Effector CD4-positive, alpha-beta T cell (primary cell): Measurements from ENCODE around the gene ATXN1.
"Not testable (repeated sequence)": the region's sequence is repeated elsewhere in the genome, so short reads cannot be mapped to it uniquely, and the experiment has no call there.

Source experiments
- DNase-seq: peaks from one replicate; pipeline ENCODE4 v3.0.0-alpha.2; 2020

Gene ATXN1

DNA sequence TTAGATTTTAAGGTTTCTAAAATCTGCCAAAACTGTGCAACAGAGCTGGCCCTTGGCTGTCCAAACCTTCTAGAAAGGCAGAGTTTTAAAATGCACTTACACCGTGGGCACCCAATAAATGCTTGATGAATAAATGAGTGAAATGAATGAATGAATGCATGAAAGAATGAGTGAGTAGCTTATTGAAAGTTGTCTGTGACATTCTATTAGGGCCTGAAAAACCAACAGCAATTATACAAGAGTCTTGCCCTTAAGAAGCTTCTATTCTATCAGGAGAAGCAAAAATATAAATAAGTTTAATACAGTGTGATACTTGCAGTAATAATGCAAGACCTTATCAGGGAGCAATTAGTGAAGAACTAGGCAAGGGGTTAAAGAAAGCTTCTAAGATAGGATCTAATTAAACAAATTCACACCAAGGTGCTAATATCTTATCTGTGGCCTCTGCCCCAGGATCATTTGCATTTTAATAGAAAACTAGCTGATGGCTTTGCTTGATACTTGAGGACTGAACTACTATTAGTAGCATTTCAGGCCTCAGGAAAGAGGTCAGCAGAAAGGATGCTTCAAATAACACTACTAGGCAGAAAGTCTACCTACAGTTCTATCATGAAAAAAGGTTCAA is 292.2 kb downstream of the ATXN1 start:
- no peak for DNase-seq

DNA sequence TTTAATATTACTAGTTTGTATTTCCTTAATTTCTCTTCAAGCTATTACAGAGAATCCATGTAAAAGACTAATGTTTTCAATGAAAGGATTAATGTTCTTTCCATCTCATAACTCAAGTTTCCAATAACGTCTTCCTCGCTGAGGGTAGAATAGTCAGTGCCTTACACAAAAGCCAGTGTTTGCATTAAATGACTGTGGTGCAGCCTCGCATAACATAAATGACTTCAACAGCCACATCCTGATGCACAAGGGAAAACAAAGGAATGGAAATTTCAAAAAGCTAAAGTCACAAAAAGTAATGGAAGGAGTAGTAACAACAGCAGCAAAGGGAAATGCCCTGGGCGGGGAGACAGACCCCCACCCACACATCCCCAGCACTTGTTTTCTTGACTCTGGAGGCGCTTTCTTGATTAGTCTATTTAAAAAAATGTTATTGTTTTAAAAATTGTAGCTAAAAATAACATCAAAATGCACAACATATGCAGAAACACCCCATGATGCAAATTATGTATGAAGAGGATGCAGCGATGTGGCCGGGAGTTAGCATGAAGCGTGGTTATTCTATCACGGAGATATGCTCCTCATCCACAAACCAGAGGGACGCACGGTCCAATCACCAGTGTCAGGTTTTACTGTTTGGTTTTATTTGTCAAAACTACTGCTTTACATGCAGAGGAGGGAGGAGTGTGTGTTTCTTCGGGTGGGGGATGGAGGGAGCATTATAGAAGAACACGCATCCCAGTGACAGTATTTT is 294.3 kb downstream of the ATXN1 start:
- DNase-seq = no peak

DNA sequence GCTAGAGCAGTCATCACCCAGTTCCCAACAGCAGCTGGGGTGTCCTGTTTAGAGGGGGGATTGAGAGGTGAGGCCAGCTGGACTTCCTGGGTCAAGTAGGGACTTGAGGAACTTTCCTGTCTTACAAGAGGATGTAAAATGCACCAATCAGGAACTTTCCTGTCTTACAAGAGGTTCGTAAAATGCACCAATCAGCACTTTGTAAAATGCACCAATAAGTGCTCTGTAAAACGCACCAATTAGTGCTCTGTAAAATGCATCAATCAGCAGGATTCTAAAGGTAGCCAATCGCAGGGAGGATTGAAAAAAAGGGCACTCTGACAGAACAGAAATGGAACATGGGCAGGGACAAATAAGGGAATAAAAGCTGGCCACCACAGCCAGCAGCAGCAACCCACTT is 297.2 kb downstream of the ATXN1 start:
- no peak for DNase-seq

DNA sequence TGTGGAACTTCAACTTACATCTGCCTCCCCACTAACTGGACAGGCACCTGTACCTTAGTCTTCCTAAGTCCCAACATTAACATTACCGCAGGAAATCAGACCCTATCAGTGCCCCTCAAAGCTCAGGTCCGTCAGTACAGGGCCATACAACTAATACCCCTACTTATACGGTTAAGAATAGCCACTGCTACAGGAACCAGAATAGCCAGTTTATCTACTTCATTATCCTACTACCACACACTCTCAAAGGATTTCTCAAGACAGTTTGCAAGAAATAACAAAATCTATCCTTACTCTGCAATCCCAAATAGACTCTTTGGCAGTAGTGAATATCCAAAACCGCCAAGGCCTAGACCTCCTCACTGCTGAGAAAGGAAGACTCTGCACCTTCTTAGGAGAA is 298.0 kb downstream of the ATXN1 start:
- not testable (repeated sequence) for DNase-seq

DNA sequence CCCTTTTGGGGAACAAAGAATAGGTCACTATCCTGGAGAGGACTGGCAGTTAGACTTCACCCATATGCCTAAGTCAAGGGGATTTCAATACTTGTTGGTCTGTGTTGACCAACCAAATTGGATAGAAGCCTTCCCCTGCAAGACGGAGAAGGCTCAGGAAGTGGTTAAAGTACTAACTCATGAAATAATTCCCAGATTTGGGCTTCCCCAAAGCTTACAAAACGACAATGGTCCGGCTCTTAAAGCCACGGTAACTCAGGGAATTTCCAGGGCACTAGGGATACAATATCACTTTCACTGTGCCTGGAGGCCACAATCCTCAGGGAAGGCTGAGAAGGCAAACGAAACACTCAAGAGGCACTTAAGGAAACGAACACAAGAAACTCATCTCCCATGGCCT is 299.8 kb downstream of the ATXN1 start:
- no peak for DNase-seq

DNA sequence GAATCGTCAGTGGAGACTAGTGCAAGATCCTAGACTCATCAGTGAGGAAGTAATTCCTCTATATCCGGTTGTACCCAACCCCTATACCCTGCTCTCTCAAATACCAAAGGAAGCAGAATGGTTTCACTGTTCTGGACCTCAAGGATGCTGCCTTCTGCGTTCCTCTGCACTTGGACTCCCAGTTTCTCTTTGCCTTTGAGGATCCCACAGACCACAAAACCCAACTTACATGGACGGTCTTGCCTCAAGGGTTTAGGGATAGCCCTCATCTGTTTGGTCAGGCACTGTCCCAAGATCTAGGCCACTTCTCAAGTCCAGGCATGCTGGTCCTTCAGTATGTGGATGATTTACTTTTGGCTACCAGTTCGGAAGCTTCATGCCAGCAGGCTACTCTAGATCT is 301.8 kb downstream of the ATXN1 start:
- not testable (repeated sequence) for DNase-seq

DNA sequence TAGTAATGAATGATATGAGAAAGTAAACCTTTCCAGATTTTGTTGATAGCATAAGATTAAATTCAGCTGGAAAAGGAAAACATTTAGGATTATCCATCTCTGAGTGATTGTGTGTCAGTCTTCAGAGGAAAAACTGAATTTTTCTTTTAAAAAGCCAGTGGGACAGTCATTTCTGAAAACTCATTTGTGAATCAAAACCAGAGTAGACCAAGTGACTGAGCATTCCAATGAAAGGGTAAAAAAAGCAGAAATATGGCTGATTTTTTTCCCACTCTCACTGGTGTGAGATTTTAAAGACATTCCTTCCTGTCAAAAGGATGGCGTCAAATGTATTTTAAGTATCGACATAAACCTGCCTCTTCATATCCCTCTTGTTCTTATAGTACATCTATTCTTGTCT is 308.9 kb downstream of the ATXN1 start:
- no peak for DNase-seq

DNA sequence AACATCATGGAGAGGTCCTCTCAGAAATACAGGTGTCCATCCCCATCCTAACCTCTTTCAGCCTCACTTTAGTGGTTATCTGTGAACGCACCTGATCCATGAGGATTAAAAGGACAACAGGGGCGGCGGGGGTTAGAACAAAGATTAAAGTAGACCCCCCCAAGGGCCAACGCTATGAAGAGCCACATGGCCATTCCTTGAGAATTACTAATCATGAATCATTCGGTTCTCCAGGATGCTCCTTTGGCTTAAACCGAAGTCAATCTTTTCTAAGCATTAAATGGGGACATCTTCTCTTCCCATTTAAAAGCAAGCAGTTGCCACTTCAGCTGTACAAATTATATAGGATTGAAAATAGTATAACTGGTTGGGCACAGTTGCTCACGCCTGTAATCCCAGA is 310.4 kb downstream of the ATXN1 start:
- DNase-seq = no peak

DNA sequence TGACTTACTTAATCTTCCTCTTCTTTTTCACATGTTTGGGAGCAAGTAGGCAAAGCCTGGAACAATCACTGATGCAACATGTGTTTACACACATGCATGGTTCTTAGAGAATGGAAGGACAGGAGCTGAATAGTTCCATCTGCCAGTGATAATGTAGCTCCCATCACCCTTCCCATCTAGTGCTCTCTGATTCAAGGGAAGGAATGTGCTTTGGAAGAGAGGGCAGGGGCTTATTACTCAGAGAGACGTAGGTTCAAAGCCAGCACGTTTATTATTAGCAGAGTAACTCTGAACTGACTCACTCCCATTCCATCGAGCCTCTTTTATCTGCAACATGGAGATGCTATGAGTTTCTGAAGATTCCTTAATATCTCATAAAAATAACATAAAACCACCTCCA is 311.0 kb downstream of the ATXN1 start:
- DNase-seq = no peak

DNA sequence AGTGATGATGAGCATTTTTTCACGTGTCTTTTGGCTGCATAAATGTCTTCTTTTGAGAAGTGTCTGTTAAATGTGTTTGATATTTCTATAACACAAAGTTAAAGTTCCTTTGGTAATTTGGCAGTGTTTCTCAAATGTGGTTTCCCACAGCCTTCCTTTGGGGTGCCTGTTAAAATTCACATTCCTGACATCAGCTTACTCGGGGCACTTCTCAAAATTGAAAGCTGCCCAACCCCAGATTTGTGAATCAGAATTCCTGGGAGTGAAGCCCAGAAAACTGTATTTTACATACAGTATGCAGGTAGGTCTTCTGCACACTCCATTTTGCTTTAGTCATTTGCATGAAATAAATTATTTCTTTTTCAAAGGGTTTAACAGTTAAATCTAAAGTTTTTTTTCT is 315.0 kb downstream of the ATXN1 start:
- no peak for DNase-seq

DNA sequence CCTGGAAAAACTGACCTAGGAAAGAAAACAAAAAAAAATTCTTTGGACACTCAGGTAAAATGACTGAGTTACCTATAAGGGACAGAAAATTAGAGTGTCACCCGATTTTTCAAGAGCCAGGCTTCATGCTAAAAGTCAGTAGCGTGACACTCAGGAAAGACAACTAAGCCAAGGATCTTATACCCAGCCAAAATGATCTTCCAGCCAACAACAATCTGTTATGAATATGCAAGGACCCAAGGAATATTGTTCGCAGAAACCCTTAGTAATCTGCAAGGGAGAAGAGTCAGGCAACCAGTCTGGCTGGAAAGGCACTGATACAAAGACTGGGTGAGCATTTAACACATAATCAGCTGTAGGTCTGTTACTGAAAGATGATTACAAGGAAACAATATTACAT is 319.2 kb downstream of the ATXN1 start:
- DNase-seq = no peak

DNA sequence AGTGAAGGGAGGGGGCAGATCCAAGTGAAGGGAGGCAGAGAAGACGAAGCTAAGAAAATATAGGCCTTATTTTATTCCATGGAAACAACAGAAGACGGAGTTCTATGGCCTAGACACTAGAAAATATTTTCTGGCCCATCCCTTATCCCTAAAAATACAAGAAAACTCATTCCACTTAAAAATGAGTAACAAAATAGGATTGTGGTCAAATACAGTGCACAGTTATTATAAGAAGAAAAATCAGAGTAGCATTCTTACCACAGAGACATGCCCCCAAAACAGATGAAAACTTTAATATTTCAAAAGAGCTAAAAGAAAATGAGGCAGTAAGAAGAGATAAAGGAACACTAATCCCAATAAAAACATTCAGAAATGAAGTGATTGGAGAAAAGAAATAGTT is 320.0 kb downstream of the ATXN1 start:
- no peak for DNase-seq

DNA sequence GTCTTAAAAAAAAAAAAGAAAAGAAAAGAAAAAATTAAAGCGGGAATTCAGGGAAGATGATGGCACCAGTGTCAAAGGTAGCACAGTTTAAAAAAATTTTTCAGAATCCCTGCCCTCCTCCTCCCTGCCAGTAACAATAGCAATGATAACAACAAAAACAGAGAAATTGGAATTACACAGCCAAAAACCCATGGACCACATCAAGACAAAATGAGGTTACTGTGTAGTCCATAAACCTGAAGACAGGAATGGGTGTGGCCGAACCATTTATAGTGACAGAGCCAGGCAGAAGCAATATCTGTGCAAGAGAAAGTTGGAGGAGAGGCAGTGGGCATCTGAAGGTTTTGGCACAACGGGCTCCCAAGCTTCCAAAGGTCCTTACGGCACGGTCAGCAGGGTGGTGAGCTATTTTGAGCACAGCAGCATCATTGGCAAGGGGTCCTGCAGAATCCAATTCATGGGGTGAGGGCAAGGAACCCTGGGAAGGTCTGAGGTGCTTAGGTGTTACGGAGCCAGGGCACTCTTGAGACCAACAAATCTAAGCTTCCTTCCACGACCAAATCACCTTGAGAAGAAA is 320.5 kb downstream of the ATXN1 start:
- no peak for DNase-seq

DNA sequence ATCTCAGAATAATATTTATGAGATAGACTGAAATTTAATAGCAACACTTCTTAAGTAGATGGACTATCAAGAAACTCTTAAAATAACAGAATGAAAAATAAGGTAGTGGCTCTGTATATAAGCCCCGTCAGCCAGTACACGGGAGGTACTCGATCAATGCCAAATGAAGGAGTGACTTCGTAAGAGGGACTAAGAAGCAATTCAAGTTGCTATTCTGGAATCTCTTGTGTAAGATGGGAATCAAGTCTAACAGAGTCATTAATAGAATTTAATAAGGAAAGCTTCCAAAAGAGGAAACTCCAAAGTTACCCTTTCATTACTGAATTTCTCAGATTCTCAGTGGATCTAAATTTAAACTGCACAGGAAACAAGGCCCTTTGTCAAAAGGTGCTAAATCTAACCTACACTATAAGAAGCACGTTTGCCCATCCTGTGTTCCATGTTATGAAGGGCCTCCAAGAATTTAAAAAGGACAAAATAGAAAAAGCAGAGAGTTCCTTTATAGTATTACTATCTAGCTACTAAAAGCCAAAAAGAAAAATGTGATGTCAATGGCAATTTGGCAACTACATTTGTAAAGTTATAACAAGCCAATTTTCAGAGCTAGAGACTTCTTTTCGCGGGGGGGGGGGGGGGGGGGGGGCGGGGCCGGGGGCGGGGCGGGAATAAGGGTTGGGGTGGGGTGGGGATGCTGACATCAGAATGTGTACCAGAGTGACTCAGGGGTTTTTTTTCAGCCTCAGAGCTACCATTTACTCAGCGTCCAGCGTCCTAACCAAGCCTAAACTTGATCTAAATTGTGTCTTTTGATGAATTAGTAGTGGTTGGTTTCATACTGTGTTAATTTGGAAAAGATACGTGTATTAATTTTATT is 322.3 kb downstream of the ATXN1 start:
- DNase-seq = no peak

DNA sequence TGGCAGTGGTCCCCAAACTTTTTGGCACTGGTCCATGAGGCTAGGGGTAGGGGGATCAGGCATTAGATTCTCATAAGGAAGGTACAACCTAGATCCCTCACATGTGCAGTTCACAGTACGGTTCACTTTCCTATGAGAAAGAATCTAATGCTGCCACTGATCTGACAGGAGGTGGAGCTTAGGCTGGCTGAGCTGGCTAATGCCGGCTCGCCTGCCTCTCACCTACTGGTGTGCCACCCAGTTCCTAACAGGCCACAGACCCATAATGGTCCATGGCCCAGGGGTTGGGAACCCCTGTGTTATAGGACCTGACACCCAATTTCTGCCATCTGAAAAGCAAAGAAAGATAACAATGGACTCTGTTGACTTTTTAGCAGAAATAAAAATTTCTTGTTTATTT is 323.3 kb downstream of the ATXN1 start:
- DNase-seq = peak; percentile 35

DNA sequence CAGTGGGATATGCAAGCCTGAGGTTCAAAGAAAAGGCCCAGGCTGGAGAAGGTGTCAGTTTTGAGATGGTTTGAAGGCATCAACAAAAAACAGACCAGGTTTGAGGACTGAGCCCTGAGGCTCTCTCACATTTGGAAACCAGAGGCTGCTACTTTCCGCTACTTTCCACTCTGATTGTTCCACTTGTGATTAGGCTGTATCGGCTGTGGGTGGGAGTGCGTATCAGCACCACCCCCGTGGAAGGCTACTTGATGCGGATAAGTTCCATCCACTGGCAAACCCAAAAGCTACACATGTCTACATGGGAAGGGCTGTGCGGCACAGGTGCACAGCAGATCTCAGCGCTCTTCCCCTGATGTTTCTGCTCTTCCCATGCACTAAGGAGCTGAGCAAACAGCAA is 324.2 kb downstream of the ATXN1 start:
- DNase-seq = no peak

DNA sequence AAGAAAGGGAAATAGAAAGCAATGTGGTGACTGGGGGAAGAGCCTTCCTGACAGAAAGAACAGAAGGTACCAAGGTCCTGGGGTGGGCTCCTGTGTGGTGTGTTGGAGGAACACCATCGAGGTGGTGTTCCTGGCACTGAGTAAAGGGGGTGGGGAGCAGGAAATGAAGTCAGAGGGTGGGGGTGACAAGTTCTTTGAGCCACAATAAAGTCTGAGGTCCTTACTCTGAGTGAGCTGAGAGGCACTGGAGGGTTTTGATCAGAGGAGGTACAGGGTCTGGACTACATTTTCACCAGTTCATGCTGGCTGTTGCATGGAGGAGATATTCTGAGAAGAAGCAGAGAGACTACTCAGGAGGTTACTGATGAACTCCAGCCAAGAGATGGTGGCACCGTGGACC is 324.7 kb downstream of the ATXN1 start:
- peak; percentile 29 for DNase-seq

DNA sequence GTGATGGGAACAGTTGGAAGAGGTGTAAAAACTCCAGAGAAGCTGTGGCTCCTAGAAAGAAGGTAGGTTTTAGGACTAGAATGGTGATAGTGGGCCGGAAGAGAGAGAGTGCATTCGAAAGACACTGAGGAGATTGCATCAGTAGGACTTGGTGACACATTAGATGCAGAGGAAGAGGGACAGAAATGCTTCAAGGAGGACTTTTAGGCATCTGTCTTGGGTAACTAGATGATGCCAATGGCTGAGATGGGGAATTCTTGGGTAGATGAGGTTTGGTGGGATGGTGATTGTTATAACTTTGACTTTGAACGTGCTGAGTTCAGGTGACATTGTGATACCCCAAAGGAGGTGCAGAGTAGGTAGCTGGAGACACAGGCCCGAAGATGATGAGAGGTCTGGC is 326.4 kb downstream of the ATXN1 start:
- no peak for DNase-seq

DNA sequence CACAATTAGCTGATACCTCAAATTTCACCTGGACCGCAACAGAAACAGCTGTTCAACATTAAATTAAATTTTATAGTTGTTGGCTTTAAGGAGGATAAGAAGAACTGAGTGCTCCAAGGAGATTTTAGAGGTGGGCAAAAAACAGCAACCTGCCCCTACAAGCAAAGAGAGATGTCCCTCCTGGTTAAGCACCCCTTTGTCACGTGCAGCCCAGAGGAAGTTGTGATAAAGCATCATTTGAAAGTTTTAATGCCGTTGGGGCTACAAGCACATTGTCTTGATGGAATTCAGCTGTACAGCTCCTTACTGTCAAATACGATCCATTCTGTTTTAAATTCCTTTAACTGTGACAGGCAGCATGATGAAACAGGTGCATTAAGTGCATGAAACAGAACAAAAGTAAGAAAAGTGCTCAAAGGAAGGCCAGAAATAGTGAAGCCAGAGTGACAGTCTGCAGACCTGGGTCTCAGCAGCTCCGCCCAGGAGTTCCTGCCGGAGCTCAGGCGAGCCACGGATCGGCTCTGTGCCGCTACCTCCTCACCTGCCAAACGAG is 327.8 kb downstream of the ATXN1 start:
- no peak for DNase-seq

DNA sequence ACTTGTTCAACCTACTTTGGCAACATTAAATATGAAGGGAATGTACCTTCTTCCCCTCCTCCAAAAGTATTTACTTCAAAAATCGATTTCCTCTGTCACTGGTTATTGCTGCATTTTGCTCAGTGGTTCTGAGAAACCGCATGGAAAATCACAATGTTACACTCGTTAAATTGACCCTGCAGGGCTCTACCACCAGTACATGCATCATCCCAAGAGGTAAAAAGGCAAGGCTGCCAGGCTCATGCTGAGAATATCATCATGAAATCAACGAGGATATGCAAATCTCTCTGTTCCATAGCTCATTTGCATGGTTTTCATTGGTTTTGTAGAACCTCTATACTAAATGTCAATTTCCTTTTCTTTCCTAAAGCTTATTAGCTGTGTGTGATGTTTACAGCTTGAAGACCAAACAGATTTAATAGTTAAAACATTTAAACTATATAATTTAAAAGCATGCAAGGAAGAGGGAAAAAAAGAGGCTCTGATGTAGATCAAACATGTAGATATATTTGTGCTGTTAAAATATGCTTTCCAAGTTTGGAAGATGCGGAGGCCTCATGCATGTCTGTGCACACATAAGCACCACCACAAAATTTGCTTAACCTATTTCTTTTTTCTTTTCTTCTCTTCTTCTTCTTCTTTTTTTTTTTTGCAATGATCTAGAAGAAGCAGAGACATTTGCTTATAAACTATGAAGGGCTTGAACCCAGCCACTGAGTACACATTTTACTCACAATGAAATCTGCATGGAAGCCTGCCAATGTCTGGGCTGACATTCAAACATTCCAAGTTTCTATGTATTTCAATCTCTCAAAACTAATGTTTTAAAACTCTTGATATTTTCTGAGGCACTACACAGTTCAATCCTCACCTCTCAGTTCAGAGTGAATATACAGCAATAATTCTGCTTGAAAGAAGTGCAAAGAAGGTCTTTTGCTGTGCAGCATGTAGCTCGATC is 328.9 kb downstream of the ATXN1 start:
- DNase-seq = no peak

DNA sequence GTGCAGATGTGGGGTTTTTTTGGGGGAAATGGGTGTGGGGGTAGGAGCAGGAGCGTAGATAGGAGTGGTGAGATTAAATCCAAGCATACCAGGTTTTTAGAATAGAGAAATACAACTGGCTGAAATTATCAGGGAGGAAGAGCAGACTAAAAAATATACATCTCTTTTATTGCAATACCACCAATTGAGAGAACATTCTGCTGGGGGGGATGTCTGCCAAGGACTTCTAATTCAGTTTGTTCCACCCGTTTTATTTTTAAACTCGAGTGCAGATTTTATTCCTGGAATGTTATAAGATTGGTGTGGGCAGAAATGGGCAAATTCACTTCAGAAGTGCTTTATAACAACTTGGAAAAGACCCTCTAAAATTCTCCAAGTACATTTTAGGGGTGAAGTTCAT is 330.2 kb downstream of the ATXN1 start:
- no peak for DNase-seq
